Measurements from ENCODE around the gene PTGR1.

PTGR1 gene

DNA sequence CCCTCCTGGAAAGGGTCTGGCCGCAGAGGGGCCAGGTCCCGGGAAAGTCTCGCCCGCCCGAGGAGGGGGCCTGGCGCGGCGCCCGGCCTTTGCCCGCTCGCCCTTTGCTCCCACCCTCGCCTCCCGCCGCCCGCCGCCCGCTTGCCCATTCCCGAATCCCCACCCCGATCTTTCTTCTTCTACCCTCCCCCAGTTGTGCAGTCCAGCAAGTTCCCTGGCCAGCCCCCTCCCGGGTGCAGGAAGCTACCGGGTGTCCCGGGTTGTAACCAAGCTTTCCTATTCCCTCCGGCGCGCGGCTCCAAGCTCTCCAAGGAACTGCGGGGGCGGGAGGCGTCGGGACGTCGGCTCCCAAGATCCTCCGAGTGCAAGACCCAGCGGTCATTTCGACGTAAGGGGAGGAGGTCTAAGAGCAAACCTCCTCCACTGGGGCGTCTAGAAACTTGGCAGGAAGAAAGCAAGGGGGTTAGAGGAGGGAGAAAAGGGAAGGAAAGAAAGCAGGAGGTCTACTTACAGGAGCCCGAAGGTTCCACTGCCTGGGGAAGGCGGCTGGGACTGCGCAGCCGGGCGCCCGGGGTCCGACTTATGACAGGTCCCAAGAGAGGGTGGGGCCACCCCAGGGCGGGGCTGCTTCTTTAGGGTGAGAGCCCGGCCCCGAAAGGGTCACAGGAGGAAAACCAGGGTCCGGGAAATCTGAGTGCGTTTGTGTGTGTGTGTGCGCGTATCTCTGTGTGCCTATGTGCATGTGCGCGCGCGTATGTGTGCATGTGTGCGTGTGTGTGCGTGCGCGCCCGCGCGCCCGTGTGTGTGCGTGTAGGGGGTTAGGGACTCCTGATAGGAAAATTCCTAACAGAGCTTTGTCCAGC is at the start of gene PTGR1:
TSS of gene PTGR1 (minus strand) at position 556 of the 863 bp plus-strand sequence. CDS start 2,225 bp downstream, outside the sequence.
- DNase-seq (peak; percentile 34), ATAC-seq (peak; percentile 49)
- Mint-ChIP-seq H3K9me3 (no peaks in the 10 kb centered on the region), H3K4me3 (peak within 1 kb of the TSS; percentile 83), H3K27ac (no peak within 1 kb of the TSS), H3K36me3 (ENCODE audit: low read depth) (no peaks in the 10 kb centered on the region), H3K27me3 (peaks cover 40% of the 10 kb centered on the region), H3K4me1 (peaks cover 21% of the 10 kb centered on the region)

DNA sequence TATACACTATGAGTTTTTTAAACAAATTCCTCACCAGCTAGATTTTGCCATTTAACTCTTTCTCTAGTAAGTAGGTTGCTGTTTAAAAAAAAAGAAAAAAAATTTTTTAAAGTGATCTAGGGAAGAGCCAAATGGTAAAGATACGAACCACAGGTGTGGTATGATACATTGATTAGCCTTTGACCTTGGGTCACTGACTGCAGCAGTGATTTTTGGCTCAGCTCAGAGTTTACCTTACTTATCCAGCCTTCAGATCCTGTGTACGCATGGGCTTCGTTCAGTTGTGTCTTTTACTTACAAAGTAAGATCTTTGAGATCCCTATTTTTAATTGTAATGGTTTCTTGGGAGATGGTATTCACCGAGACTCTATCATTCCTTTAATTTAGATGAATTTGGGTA is 49.6 kb upstream of the PTGR1 start:
- no peak for DNase-seq
- H3K4me1 Mint-ChIP-seq, result no peaks in the 10 kb centered on the region
- no peak for ATAC-seq
- no peaks in the 10 kb centered on the region for H3K9me3 Mint-ChIP-seq
- no peaks in the 10 kb centered on the region for H3K27me3 Mint-ChIP-seq
- H3K4me3 Mint-ChIP-seq, result no peak overlapping the region
- H3K36me3 Mint-ChIP-seq (ENCODE audit: low read depth), result peaks cover 57% of the 10 kb centered on the region
- no peak overlapping the region for H3K27ac Mint-ChIP-seq

DNA sequence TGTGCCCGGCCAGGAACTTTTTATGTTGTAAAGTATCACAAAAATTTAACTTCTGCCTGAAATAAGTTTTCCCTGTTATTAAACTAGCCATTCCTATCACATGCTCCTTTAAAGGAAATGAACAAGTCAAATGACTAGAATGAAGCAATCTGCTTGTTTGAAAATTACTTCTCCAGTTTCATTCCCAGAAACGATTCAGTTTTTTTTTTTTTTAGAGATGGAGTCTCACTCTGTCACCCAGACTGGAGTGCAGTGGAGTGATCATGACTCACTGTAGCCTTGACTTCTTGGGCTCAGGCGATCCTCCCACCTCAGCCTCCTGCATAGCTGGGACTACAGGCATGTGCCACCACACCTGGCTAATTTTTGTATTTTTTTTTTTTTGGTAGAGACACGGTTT is 48.6 kb upstream of the PTGR1 start:
- Mint-ChIP-seq H3K27ac (no peak overlapping the region), H3K9me3 (no peaks in the 10 kb centered on the region), H3K4me1 (no peaks in the 10 kb centered on the region), H3K36me3 (ENCODE audit: low read depth) (peaks cover 57% of the 10 kb centered on the region), H3K27me3 (no peaks in the 10 kb centered on the region), H3K4me3 (no peak overlapping the region)
- ATAC-seq, result no peak
- no peak for DNase-seq

DNA sequence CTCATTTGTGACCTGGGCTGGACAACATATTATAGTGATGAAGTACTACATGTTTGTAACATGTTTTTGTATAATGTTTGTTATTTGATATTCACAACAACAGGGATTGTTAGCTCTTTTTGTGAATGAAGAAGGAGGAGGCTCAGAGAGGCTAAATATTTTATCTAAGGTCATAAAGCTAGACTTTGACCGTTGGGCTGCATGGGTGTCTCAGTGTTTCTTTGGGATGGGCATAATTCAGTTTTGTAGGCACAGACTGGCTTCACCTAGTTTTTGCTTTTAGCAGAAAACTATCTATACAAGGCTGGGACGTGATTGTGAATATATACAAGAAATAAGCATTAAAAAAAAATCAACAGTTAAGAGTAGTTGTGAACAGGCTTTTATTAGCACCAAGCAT is 47.0 kb upstream of the PTGR1 start:
- DNase-seq, result no peak
- H3K4me1 Mint-ChIP-seq, result no peaks in the 10 kb centered on the region
- H3K27ac Mint-ChIP-seq, result no peak overlapping the region
- H3K36me3 Mint-ChIP-seq (ENCODE audit: low read depth), result peaks cover 61% of the 10 kb centered on the region
- H3K27me3 Mint-ChIP-seq, result no peaks in the 10 kb centered on the region
- ATAC-seq, result no peak
- no peak overlapping the region for H3K4me3 Mint-ChIP-seq
- no peaks in the 10 kb centered on the region for H3K9me3 Mint-ChIP-seq

DNA sequence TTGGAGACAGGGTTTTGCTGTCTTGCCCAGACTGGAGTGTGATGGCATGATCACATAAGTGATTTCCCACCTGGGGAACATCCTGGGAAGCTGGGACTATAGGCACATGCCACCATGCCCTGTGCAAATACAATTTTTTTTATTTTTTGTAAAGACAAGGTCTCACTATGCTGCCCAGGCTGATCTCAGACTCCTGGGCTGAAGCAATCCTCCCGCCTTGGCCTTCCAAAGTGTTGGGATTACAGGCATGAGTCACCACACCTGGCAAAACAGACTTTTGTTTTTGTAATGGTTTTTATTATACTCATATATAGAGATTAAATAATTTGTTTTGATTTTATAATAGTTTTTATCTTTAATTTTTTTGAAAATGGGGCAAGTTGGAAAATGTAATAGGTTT is 46.4 kb upstream of the PTGR1 start:
- Mint-ChIP-seq H3K4me3 (no peak overlapping the region), H3K4me1 (no peaks in the 10 kb centered on the region), H3K27me3 (no peaks in the 10 kb centered on the region), H3K27ac (no peak overlapping the region), H3K36me3 (ENCODE audit: low read depth) (peaks cover 59% of the 10 kb centered on the region), H3K9me3 (no peaks in the 10 kb centered on the region)
- no peak for ATAC-seq
- no peak for DNase-seq

DNA sequence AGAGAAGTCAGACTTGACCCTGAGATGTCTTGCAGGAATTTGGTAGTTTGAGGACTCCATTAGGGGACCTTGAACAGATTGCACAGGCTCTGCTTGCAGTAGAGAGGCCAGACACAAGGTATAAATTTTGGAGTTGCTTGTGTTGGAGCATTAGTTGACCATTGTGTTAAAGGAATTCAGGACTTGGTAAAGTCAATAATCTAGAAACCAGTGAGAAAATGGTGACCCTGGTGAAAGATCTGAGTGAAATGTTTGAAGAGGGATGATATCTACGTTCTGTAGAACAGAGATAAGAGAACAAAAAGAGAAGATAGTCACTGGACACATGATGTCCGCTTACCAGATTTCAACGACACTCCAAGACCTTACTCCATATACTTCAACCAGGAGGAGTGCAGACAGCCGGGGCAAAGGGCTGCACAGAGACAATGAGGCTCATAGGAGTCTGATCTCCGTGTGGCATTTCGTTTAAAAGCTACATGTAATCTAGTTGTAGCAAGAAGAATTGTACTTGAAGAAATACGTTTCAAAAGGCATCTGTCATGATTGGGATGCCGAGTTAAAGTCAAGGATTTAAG is 44.8 kb upstream of the PTGR1 start:
- Mint-ChIP-seq H3K4me1 (no peaks in the 10 kb centered on the region), H3K27ac (no peak overlapping the region), H3K9me3 (no peaks in the 10 kb centered on the region), H3K27me3 (no peaks in the 10 kb centered on the region), H3K36me3 (ENCODE audit: low read depth) (peaks cover 46% of the 10 kb centered on the region), H3K4me3 (no peak overlapping the region)
- ATAC-seq (no peak), DNase-seq (no peak)

DNA sequence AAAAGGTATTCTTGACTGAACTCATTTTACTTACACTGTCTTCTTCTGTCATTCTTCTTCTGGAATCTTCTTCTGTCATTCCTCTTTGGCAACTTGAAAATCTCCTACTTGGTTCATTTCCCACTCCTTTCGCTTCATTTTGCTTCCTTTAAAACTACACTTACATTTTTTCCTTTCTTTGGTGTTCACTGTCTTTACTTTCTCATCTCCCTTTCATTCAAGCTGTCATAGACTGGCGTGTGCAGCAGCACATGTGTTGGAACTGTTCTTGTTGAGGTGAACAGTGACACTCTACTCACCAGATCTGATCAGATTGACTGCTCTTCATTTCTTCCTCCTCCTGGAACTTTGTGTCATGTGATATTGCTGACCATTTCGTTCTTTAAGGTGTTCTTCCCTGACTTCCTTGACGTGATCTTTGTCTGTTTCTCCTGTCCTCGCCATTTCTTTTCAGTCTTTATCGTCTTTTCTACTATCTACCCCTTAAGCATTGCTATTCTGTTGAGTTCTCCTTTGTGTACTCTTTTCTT is 38.0 kb upstream of the PTGR1 start:
- Mint-ChIP-seq H3K9me3 (no peaks in the 10 kb centered on the region), H3K27ac (no peak overlapping the region), H3K27me3 (no peaks in the 10 kb centered on the region), H3K36me3 (ENCODE audit: low read depth) (peaks cover 22% of the 10 kb centered on the region), H3K4me3 (no peak overlapping the region), H3K4me1 (peaks cover 36% of the 10 kb centered on the region)
- DNase-seq (no peak), ATAC-seq (no peak)

DNA sequence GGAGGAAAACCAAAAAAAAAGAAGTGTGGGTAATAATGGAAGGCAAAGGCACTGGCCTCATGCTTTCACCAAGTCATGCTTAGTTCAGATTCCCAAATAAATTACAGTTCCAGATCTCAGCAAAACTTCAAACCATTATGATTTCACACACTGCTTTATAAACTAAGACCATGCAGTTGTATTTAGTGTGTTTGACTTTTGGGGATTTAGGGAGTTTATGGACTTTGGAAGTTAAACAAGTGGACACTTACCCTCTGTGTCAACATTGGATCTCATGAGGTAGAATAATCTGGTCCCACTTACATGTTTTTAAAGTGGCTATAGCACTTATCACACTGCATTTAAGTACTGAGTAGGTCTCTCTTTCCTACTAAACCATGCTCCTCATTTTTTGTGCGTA is 35.4 kb upstream of the PTGR1 start:
- Mint-ChIP-seq H3K27me3 (no peaks in the 10 kb centered on the region), H3K9me3 (no peaks in the 10 kb centered on the region), H3K4me3 (no peak overlapping the region), H3K36me3 (ENCODE audit: low read depth) (peaks cover 31% of the 10 kb centered on the region), H3K27ac (no peak overlapping the region), H3K4me1 (peaks cover 51% of the 10 kb centered on the region)
- DNase-seq, result no peak
- ATAC-seq, result no peak

DNA sequence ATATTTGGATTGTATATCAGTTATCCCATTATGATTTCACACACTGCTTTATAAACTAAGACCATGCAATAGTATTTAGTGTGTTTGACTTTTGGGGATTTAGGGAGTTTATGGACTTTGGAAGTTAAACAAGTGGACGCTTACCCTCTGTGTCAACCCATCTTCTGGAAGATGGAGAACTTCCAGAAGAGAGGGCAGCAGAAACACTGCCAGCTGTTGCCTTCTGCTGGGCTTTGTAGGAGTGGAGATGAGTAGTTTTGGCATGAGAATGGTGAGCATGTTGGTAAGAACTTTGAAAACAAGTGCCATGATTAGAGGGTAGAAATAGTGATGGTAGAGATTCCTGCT is 33.9 kb upstream of the PTGR1 start:
- Mint-ChIP-seq H3K36me3 (ENCODE audit: low read depth) (peaks cover 31% of the 10 kb centered on the region), H3K9me3 (no peaks in the 10 kb centered on the region), H3K27me3 (no peaks in the 10 kb centered on the region), H3K4me3 (peak overlapping the region; percentile 91), H3K4me1 (peaks cover 51% of the 10 kb centered on the region), H3K27ac (peak overlapping the region; percentile 46)
- ATAC-seq (no peak), DNase-seq (no peak)

DNA sequence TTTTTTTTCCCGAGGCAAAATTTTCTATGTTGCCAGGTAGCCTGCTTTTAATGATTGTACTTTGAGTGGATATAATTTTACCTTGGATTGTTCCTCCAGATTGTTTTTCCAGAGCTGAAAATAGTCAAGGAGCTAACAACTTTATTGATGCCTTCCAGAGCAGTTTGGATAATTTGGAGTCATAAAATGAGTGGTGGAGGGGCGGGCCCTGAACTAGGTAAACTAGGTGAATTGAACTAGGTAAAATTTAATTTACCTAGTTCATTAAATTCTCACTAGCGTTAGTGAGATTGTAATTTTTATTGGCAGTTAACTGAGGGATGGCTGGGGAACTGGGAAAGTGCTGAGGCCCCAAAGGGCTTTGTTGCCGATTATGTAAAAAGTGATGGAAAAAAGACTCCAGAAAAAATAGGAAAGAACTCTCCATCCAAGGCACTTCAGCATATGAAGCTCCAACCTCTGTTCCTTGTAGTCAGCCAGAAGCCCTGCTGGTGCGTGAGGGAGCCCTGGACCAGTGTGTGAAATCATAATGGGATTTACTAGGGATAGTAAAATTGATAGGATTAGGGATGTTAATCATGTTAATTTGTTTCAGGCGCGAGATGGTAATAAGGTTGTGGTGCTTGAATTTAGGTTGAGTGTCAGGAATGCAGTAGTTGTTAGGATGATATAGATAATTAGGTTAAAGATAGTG is 33.4 kb upstream of the PTGR1 start:
- Mint-ChIP-seq H3K27me3 (no peaks in the 10 kb centered on the region), H3K27ac (peak overlapping the region; percentile 91), H3K4me1 (peaks cover 51% of the 10 kb centered on the region), H3K4me3 (peak overlapping the region; percentile 91), H3K36me3 (ENCODE audit: low read depth) (peaks cover 31% of the 10 kb centered on the region), H3K9me3 (no peaks in the 10 kb centered on the region)
- DNase-seq, result no peak
- no peak for ATAC-seq

DNA sequence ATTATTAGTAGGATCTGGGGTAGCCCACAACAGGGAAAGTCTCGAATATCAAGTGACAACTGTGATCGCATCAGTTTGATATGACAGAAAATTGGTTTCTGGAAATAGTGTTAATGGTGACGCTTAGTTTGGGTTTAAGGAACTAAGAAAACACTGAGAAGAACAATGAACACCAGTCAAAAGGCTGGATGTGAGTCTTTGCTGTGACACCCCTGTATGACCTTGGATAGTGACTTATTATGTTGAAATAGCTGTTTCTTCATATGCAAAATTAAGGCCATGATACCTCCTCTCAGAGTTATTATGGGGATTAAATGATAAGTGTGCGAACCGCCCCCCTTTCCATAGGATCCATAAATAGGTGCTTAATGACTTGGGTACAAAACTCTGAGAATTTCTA is 32.6 kb upstream of the PTGR1 start:
- Mint-ChIP-seq H3K27me3 (no peaks in the 10 kb centered on the region), H3K9me3 (no peaks in the 10 kb centered on the region), H3K36me3 (ENCODE audit: low read depth) (peaks cover 31% of the 10 kb centered on the region), H3K27ac (peak overlapping the region; percentile 91), H3K4me3 (peak overlapping the region; percentile 91), H3K4me1 (peaks cover 51% of the 10 kb centered on the region)
- ATAC-seq, result no peak
- no peak for DNase-seq

DNA sequence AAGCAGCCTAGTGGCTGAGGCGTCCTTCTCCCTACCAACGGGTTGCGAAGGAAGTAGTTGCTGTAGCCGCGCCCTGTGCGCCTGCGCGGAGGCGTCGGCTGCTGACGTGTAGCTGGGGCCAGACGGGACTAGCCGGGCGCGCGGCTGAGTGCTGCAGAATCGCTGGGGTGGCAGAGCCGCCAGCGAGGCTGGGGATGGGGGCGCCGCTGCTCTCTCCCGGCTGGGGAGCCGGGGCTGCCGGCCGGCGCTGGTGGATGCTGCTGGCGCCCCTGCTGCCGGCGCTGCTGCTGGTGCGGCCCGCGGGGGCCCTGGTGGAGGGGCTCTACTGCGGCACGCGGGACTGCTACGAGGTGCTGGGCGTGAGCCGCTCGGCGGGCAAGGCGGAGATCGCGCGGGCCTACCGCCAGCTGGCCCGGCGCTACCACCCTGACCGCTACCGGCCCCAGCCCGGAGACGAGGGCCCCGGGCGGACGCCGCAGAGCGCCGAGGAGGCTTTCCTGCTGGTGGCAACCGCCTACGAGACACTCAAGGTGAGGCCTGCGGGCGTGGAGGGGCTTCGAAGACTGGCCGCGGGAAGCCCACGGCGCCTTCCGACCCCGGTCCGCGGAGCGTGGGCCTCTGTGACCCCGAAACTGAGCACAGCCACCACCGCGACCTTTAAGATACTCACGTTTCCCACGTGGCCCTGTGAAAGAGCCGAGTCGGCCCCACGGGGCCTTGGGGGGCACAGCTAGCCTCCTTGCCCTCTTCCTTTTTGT is 31.9 kb upstream of the PTGR1 start, which contains the start of gene DNAJC25:
TSS of gene DNAJC25 (plus strand) at position 121 of the 758 bp plus-strand sequence. CDS start at position 195, 74 bp downstream.
- H3K27ac Mint-ChIP-seq, result peak within 1 kb of the TSS; percentile 91
- peaks cover 31% of the 10 kb centered on the region for H3K36me3 Mint-ChIP-seq (ENCODE audit: low read depth)
- no peaks in the 10 kb centered on the region for H3K9me3 Mint-ChIP-seq
- peak within 1 kb of the TSS; percentile 91 for H3K4me3 Mint-ChIP-seq
- peaks cover 51% of the 10 kb centered on the region for H3K4me1 Mint-ChIP-seq
- DNase-seq (peak; percentile 95), ATAC-seq (peak; percentile 95)
- H3K27me3 Mint-ChIP-seq, result no peaks in the 10 kb centered on the region

DNA sequence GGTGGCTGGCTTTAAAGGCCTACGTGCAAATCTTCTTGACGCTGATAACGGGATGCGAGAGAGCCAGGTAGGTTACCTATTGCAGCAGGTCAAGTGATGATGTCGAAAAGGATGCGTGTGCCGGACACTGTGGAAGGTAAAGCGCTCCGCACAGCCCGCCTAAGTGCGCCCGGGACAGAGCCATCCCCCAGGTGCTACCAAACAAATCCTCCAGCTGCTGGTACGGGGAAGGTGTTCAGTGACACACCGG is 31.4 kb upstream of the PTGR1 start:
- Mint-ChIP-seq H3K4me3 (peak overlapping the region; percentile 91), H3K27me3 (no peaks in the 10 kb centered on the region), H3K27ac (peak overlapping the region; percentile 81), H3K4me1 (peaks cover 48% of the 10 kb centered on the region), H3K9me3 (no peaks in the 10 kb centered on the region), H3K36me3 (ENCODE audit: low read depth) (peaks cover 31% of the 10 kb centered on the region)
- DNase-seq (no peak), ATAC-seq (no peak)

DNA sequence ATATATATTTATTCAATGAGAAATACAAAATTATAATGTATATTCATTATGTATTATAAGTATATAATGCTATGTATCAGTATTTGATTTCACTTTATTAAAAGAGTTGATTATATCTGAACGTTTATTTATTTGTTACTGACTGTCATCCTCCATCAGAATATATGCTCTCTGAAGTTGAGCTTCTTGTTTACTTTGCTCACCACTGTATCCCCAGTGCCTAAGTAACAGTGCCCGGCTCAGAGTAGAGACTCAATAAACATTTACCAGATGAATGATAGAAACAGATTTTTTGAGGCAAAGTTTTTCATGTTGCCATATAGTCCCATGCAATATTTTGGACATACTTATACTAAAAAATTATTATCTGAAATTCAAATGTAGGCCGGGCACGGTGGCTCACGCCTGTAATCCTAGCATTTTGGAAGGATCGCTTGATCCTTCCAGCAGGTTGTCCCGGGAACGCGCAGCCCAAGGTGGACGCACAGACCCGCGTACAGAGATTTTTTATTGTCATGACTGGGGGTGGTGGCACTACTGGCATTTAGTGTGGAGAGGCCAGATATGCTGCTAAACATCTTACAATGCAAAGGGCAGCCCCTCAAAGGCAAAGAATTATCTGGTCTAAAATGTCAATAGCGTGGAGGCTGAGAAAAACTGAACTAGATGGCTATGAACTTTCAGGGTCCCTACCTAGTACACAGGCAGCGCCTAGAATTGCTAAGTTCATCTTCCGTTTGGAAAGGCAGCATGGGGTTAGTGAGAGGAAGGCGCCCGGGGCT is 30.9 kb upstream of the PTGR1 start:
- Mint-ChIP-seq H3K9me3 (no peaks in the 10 kb centered on the region), H3K4me3 (peak overlapping the region; percentile 91)
- peak; percentile 4 for DNase-seq

More for the DNA sequence above, 30.9 kb upstream of the PTGR1 start:
- peaks cover 43% of the 10 kb centered on the region for H3K4me1 Mint-ChIP-seq
- H3K27me3 Mint-ChIP-seq, result no peaks in the 10 kb centered on the region
- H3K27ac Mint-ChIP-seq, result peak overlapping the region; percentile 81
- ATAC-seq, result peak; percentile 23
- peaks cover 31% of the 10 kb centered on the region for H3K36me3 Mint-ChIP-seq (ENCODE audit: low read depth)
